ENCODE measurements around the gene SYNPO.

SYNPO gene

GRCh38 chr5:150624334-150625163 is 15.9 kb upstream of the SYNPO start:
- no peak for DNase-seq (ENCODE audit: low read depth)

- no peak for DNase-seq (ENCODE audit: low read depth)
Measured at GRCh38 chr5:150625164-150625535, 15.3 kb upstream of the SYNPO start.

GRCh38 chr5:150625831-150626746 is 14.4 kb upstream of the SYNPO start:
- DNase-seq (ENCODE audit: low read depth) = no peak

DNA sequence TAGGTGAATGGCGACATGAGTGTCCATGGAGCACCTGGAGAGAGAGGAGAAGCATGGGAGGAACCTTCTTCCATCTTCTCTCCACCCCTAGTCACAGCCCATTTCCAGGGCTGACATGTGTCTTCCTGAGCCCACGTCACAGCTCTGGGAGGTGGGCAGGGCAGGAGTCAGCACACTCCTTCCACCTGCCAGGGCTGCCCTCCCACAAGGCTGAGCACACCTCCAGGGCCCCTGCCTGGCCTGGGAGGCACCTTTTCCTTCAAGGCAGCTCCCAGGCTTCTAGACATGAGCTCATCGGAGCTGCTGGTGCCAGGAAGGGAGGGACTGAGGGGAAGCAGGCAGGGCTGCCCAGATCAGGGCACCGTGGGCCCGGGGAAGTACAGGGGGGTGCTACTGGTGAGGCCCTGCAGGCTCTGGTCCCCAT is 13.6 kb upstream of the SYNPO start:
- no peak for DNase-seq (ENCODE audit: low read depth)

GRCh38 chr5:150627731-150628545 is 12.5 kb upstream of the SYNPO start:
- DNase-seq (ENCODE audit: low read depth) = no peak

DNA sequence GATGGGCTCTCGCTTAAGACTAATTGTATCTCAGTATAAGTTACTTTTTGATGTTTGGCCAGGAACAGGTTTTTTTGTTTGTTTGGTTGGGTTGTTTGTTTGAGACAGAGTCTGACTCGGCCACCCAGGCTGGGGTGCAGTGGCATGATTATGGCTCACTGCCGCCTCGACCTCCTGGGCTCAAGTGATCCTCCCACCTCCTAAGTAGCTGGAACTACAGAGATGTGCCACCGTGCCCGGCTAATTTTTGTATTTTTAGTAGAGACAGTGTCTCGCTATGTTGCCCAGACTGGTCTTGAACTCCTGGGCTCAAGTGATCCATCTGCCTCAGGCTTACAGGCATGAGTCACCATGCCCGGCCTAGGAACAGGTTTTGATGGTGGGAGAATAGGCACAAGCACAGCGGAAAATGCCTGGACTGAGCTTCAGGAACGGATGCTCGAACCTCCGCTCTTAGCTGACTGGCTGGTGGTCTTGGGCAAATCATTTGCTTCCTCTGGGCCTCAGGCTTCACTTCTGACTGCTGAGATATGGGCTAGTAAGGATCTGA is 11.4 kb upstream of the SYNPO start:
- DNase-seq (ENCODE audit: low read depth) = no peak

DNA sequence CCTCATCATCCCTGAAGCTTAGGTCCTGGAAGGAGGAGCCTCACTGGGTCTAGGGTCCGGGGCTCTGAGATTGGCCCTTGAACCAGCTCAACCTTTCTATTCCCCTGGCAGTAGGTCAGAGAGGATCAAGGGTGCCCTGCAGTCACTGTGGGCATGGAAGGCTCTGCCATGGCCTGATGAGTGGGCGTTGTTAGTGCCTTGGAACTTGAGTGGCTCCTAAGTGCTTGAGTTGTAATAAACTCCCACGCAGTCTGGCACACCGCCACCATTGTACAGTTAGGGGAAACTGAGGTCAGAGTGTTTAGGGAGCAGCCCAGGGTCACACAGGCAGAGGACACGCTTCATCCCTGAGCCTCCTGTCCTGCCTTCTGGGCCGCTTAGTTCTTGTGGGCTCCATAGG is 10.4 kb upstream of the SYNPO start:
- no peak for DNase-seq (ENCODE audit: low read depth)

DNA sequence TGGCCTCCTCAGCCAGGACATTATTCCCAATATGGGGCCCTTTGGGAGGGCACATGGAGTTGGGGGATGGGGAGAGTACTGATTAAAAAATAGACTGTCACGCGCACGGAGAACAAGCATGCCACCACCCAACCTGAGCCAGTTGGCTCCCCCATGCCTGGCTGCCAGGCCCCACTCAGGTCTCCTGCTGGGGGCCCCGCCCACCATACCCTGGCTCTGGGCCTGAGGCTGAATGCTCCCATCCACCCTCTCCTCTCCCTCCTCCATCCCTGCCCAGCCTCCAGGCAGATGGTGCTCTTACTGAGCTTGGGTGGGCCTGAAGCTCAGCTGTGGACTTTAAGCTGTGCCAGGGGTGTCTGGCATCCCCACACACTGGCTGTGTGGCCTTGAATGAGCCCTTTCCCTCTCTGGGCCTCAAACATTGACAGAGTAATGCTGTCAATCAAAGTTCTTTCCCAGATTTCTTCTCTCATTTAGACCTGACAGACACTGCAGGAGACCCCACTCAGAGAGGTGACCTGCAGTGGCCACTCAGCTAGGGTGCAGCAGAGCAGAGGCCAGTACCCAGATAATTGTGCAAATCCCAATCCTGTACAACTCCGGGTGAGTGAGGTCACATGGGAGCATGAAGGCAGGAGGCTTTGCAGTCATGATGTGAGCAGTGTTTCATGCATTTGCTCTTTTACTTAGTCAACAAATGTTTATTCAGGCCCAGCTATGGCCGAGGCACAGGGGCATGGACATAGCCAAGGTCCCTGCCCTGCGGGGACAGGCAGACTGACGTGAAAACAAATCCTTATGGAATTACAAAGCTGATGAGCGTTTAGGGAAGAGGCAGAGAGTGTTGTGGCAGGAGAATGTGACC is 9.8 kb upstream of the SYNPO start:
- DNase-seq (ENCODE audit: low read depth) = no peak

- no peak for DNase-seq (ENCODE audit: low read depth)
Measured at GRCh38 chr5:150631326-150631701, 9.1 kb upstream of the SYNPO start.

GRCh38 chr5:150632305-150633160 is 7.9 kb upstream of the SYNPO start:
- no peak for DNase-seq (ENCODE audit: low read depth)

DNA sequence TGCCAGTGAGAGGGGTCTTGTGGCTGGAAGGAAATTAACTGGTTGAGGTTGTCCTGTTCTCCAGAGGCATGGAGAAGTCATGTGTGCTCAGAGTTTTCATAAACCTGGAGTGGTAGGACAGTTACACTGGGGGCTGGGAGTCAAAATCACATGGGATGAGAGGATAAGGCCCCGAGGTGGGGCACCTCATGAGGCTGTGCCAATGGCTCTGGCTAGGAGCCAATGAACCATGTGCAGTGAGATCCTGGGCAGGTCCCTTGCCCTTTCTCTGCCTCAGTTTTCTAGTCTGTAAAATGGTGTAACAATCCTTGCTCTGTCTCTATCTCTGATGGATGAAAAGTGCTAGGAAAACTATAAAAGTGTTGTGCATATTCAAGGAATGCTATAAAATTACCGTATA is 7.0 kb upstream of the SYNPO start:
- no peak for DNase-seq (ENCODE audit: low read depth)

DNA sequence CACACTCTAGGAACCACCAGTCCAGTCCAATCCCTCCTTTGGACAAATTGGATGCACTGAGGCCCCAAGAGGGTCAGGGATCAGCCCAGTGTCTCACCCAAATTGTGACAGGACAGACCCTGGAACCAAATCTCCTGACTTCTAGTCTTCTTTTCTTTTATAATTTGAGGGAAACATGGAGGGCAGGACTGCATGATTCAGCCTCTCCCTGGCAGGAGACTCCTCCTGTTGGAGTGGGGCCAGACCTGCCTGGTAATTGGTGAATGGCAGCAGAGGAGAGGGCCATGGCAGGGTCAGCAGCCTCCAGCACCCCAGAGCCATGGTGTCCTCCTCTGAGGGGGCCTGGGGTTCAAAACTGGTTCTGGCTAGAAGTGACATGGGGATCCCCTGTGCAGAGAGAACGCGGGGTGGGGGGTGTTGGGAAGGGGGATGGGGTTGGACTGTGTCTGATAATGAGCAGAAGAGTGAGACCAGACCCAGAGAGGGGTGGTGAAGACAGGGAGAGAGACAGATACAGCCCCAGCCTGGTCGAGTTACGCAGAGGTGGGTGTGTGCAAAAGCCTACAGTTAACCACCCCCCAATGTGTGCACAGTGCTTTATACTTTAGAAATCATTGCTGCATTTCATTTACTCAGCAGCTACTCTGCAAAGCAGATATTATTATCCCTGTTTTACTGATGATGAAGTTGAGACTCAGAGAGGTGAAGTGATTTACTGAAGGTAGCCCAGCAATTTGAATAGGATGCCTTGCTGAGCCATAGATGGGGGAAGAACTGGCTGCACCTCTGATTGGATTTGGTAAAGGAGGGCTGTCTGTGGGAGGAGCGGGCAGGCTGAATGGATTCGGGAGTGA is 3.8 kb upstream of the SYNPO start:
- DNase-seq (ENCODE audit: low read depth) = no peak

GRCh38 chr5:150637245-150638052 is 3.0 kb upstream of the SYNPO start:
- DNase-seq (ENCODE audit: low read depth) = no peak

DNA sequence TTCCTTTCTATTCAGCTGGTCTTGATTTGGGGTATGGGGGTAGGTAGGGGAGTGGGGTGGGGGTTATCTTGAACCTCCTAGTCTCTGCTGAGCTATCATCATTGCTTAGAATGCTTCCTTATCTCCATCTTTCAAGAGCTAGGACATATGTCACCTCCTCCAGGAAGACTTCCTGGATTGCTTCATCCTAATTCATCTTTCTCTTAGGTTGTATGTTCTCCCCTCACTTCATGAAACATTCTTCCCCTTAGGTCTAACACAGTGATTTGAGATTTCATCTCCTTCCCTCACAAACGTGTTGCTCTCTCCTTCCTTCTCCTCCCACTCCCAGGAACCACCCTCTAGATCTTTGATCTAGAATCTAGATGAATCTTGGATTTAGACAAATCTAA is 2.4 kb upstream of the SYNPO start:
- DNase-seq (ENCODE audit: low read depth) = no peak

GRCh38 chr5:150638488-150639376 is 1.7 kb upstream of the SYNPO start:
- DNase-seq (ENCODE audit: low read depth) = no peak

DNA sequence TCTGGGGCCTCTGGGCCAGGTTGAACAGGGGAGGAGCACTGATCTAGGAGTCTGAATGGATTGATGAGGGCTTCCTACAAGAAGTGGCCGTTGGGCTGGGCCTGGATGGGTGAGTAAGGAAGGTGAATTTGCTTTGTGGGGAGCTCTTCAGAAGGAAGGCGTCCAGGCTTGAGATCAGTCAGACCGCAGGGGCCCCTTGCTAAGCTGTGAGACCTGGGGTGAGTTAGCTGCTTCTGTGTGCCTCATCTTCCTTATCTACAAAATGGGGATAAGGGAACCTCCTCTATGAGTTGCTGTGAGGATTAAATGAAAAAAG is 1.1 kb upstream of the SYNPO start:
- no peak for DNase-seq (ENCODE audit: low read depth)

- DNase-seq (ENCODE audit: low read depth) = no peak
Measured at GRCh38 chr5:150639751-150640150, 709 bp upstream of the SYNPO start.
